ENCODE measurements around the gene RSPRY1.
"Not testable (repeated sequence)": the region's sequence is repeated elsewhere in the genome, so short reads cannot be mapped to it uniquely, and the experiment has no call there.

The RSPRY1 gene

GRCh38 chr16:57257455-57258070 is 71.4 kb downstream of the RSPRY1 start:
- no peak for DNase-seq

- no peak for DNase-seq
Measured at GRCh38 chr16:57258226-57258909, 72.2 kb downstream of the RSPRY1 start.

GRCh38 chr16:57258910-57259475 is 72.9 kb downstream of the RSPRY1 start:
- no peak for DNase-seq

GRCh38 chr16:57260294-57260929 is 74.3 kb downstream of the RSPRY1 start:
- no peak for DNase-seq

- DNase-seq: no peak
Measured at GRCh38 chr16:57261806-57262205, 75.7 kb downstream of the RSPRY1 start.

- no peak for DNase-seq
Measured at GRCh38 chr16:57262841-57263540, 76.9 kb downstream of the RSPRY1 start.

- DNase-seq: no peak
Measured at GRCh38 chr16:57263541-57264351, 77.6 kb downstream of the RSPRY1 start.

GRCh38 chr16:57264381-57264780 is 78.3 kb downstream of the RSPRY1 start:
- no peak for DNase-seq

- no peak for DNase-seq
Measured at GRCh38 chr16:57264950-57265371, 78.8 kb downstream of the RSPRY1 start.

GRCh38 chr16:57265850-57266530 is 79.9 kb downstream of the RSPRY1 start:
- DNase-seq: no peak

GRCh38 chr16:57266531-57267260 is 80.6 kb downstream of the RSPRY1 start:
- no peak for DNase-seq

- DNase-seq: not testable (repeated sequence)
Measured at GRCh38 chr16:57267343-57267742, 81.2 kb downstream of the RSPRY1 start.

- no peak for DNase-seq
Measured at GRCh38 chr16:57268804-57269800, 83.0 kb downstream of the RSPRY1 start.

- no peak for DNase-seq
Measured at GRCh38 chr16:57270221-57271062, 84.3 kb downstream of the RSPRY1 start.

GRCh38 chr16:57271063-57271345 is 84.9 kb downstream of the RSPRY1 start:
- DNase-seq: no peak

GRCh38 chr16:57271867-57272495 is 85.9 kb downstream of the RSPRY1 start:
- no peak for DNase-seq

GRCh38 chr16:57273359-57273758 is 87.2 kb downstream of the RSPRY1 start:
- DNase-seq: no peak

GRCh38 chr16:57273826-57274225 is 87.7 kb downstream of the RSPRY1 start:
- DNase-seq: no peak
